ENCODE data around the gene MARCHF10. TPM values are rescaled to one million over a fixed set of nuclear protein-coding genes. Genes with fewer than 3 reads are reported as not detected.
"Not testable (repeated sequence)": the region's sequence is repeated elsewhere in the genome, so short reads cannot be mapped to it uniquely, and the experiment has no call there.

The MARCHF10 gene
- total RNA-seq, 1 donor from 2014 or later = 0.25 TPM

- Histone ChIP-seq H3K9me3 (no peaks in the 10 kb centered on the region), H3K27ac (no peak overlapping the region), H3K4me1 (peaks cover 26% of the 10 kb centered on the region), H3K27me3 (no peaks in the 10 kb centered on the region), H3K36me3 (no peaks in the 10 kb centered on the region), H3K4me3 (no peak overlapping the region)
- intact Hi-C loops (cut with DNase I) = loop anchor here (5.0 kb wide), 2 partner anchors 264 to 704 kb away; partner anchors contain the start of gene TANC2
- TF ChIP-seq POLR2A (IDR thresholded peaks at IDR 0.05) (no peak), POLR2AphosphoS5 (IDR thresholded peaks at IDR 0.05; ENCODE audit: insufficient read depth in 1 of 2, low read depth in 1 of 2) (no peak)
- TF ChIP-seq, protein P1, sequence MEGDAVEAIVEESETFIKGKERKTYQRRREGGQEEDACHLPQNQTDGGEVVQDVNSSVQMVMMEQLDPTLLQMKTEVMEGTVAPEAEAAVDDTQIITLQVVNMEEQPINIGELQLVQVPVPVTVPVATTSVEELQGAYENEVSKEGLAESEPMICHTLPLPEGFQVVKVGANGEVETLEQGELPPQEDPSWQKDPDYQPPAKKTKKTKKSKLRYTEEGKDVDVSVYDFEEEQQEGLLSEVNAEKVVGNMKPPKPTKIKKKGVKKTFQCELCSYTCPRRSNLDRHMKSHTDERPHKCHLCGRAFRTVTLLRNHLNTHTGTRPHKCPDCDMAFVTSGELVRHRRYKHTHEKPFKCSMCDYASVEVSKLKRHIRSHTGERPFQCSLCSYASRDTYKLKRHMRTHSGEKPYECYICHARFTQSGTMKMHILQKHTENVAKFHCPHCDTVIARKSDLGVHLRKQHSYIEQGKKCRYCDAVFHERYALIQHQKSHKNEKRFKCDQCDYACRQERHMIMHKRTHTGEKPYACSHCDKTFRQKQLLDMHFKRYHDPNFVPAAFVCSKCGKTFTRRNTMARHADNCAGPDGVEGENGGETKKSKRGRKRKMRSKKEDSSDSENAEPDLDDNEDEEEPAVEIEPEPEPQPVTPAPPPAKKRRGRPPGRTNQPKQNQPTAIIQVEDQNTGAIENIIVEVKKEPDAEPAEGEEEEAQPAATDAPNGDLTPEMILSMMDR (IDR thresholded peaks at IDR 0.05) = no peak
- DNase-seq (ENCODE audit: extremely low spot score in 2 of 2) = no peak
Measured at GRCh38 chr17:62702746-62703260, 105.3 kb downstream of the MARCHF10 start.

DNA sequence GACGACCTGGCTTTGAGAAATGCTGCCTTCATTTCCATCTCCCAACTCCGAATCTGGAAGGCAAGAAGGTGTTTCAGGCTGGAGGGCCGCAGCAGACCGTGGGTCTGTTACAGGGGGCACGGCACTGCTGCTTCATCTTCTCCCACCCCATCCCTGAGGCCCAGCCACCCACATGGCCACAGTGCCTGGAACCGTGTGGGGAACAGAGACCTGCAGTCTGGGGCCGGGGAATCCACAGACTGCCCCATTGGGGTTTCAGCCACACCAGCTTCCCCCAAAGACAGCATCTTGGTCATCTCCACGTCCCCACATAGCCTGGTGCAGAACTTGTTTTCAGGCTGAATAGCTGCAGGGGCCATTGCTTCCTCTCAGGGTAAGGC, 106.4 kb downstream of the MARCHF10 start:
- TF ChIP-seq POLR2A (IDR thresholded peaks at IDR 0.05) = no peak
- TF ChIP-seq, protein P1 (IDR thresholded peaks at IDR 0.05) = no peak
- H3K4me3 ChIP-seq = no peak overlapping the region
- peaks cover 32% of the 10 kb centered on the region for H3K4me1 ChIP-seq
- no peaks in the 10 kb centered on the region for H3K27me3 ChIP-seq
- no peaks in the 10 kb centered on the region for H3K9me3 ChIP-seq
- H3K27ac ChIP-seq = no peak overlapping the region
- intact Hi-C loops (cut with DNase I) = loop anchor here (5.0 kb wide), 2 partner anchors 266 to 706 kb away; partner anchors contain the start of gene TANC2
- H3K36me3 ChIP-seq = no peaks in the 10 kb centered on the region
- no peak for DNase-seq (ENCODE audit: extremely low spot score in 2 of 2)

DNA sequence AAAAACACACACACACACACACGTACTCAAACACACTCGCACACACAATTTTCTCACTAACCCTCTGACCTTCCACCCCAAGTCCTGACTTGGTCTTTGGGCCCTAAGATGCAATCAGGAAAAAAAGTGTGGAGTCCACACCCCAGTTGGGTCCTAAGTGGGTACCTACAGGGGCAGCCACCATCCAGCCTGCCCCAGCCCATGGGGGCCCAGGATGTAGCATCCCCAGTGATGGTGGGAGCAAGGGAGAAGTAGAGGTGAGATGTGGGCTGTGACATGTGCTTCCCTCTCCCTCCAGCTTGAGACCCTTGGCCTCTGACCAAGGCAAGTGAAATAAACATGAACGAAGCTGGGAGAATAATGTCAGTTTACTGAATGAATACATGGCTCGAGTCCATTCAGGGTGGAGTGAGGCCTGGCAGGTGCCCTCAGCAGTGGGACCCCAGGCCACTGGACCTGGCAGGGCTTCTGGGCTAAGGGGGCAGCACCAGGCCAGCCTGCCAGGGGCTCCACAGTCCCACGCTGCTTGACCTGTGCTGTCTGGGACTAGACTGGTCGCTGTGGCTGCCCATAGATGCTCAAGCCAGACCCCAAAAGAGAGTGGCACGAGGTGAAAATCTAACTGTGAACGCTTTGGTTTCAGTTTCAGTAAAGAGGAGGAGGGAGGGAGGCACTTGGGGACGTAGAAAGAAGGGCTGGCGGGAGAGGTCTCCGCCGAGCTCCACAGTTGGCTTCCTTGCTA, 107.0 kb downstream of the MARCHF10 start:
- TF ChIP-seq POLR2AphosphoS5 (IDR thresholded peaks at IDR 0.05; ENCODE audit: insufficient read depth in 1 of 2, low read depth in 1 of 2) (no peak), POLR2A (IDR thresholded peaks at IDR 0.05) (no peak)
- TF ChIP-seq, protein P1 (IDR thresholded peaks at IDR 0.05) = no peak
- intact Hi-C loops (cut with DNase I) = loop anchor here (5.0 kb wide), 2 partner anchors 266 to 706 kb away; partner anchors contain the start of gene TANC2
- peaks cover 36% of the 10 kb centered on the region for H3K4me1 ChIP-seq

GRCh38 chr17:62698459-62698858, 109.7 kb downstream of the MARCHF10 start:
- H3K4me3 ChIP-seq; H3K9me3 ChIP-seq; DNase-seq (ENCODE audit: extremely low spot score in 2 of 2); H3K27me3 ChIP-seq; H3K27ac ChIP-seq; intact Hi-C loops (cut with DNase I); H3K36me3 ChIP-seq: not testable (repeated sequence)
- H3K4me1 ChIP-seq = peaks cover 37% of the 10 kb centered on the region

More for the DNA sequence above, 107.0 kb downstream of the MARCHF10 start:
- Histone ChIP-seq H3K36me3 (no peaks in the 10 kb centered on the region), H3K27ac (no peak overlapping the region), H3K27me3 (no peaks in the 10 kb centered on the region), H3K9me3 (no peaks in the 10 kb centered on the region), H3K4me3 (no peak overlapping the region)
- no peak for DNase-seq (ENCODE audit: extremely low spot score in 2 of 2)

DNA sequence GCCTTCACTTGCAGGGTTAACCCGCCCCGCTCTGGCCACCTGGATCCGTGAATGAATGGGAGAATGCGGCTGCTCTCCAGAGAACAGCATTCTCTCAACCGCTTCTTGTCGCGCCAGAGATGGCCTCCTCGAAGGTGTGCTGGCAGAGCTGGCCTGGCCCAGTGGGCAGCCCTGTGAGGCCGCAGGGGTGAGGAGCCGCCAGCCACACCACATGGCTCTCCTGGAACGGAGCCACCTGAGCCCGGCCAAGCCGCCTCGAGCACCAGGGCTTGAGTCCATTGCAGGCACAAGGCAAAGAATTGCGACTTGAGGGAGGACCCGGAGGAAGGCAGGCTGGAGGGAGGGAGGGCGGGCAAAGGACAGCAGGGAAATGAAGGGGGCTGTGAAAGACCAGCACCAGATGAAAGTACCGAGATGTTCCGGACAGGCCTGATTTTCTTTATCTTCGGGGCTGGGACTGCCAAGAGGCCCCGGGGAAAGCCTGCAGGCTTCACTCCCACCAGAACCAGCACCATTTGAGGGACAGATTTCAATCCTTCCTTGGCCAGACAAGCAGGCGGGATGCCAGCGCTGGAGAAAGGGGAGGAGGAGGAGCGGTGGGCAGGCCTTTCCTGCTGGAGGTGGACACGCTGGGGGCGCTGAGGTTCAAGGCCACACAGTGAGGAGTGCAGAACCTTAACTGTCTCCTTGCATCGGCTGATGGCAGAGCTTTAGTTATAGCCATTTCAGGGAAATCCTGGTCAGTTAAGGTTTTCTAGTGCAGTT, 111.2 kb downstream of the MARCHF10 start:
- no peak for DNase-seq (ENCODE audit: extremely low spot score in 2 of 2)
- Histone ChIP-seq H3K4me3 (no peak overlapping the region), H3K36me3 (no peaks in the 10 kb centered on the region), H3K4me1 (peaks cover 35% of the 10 kb centered on the region), H3K9me3 (no peaks in the 10 kb centered on the region), H3K27ac (no peak overlapping the region), H3K27me3 (no peaks in the 10 kb centered on the region)
- TF ChIP-seq POLR2A (IDR thresholded peaks at IDR 0.05) (no peak), POLR2AphosphoS5 (IDR thresholded peaks at IDR 0.05; ENCODE audit: insufficient read depth in 1 of 2, low read depth in 1 of 2) (no peak)
- TF ChIP-seq, protein P1 (IDR thresholded peaks at IDR 0.05) = no peak
- intact Hi-C loops (cut with DNase I) = no loop called here

All from vagina (tissue), 2 donors.